ENCODE data around the gene RP2.

- TF ChIP-seq, protein P1, sequence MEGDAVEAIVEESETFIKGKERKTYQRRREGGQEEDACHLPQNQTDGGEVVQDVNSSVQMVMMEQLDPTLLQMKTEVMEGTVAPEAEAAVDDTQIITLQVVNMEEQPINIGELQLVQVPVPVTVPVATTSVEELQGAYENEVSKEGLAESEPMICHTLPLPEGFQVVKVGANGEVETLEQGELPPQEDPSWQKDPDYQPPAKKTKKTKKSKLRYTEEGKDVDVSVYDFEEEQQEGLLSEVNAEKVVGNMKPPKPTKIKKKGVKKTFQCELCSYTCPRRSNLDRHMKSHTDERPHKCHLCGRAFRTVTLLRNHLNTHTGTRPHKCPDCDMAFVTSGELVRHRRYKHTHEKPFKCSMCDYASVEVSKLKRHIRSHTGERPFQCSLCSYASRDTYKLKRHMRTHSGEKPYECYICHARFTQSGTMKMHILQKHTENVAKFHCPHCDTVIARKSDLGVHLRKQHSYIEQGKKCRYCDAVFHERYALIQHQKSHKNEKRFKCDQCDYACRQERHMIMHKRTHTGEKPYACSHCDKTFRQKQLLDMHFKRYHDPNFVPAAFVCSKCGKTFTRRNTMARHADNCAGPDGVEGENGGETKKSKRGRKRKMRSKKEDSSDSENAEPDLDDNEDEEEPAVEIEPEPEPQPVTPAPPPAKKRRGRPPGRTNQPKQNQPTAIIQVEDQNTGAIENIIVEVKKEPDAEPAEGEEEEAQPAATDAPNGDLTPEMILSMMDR (IDR thresholded peaks at IDR 0.05; ENCODE audit: low read length) = no peak
- TF ChIP-seq EZH2 (IDR thresholded peaks at IDR 0.05; ENCODE audit: borderline replicate concordance, low read length) = no peak
Observed at GRCh38 chrX:46805270-46805669, 31.6 kb upstream of the RP2 start.

Data from OCI-LY1 (cell line).